Naive thymus-derived CD8-positive, alpha-beta T cell (primary cell): ENCODE measurements around the gene MRPL24. TPM values are rescaled to one million over a fixed set of nuclear protein-coding genes. Genes with fewer than 3 reads are reported as not detected.

Experiments
- polyA plus RNA-seq, 3 donors: library from polyadenylated mRNA; unstranded; fragments of 300-500 nt; fragmentation: Illumina TruSeq; gene quantifications; one replicate each; pipeline ENCODE4 v1.2.3, GENCODE V29; 2021
- total RNA-seq, 8 experiments: library from RNA in 2 of 8; stranded (reverse) in 2 of 8; gene quantifications; one replicate each; pipeline ENCODE4 v1.2.3 and lab custom pipeline; 2021 to 2026

MRPL24 gene
- total and polyA plus RNA-seq, 5 experiments from 2014 or later = 49.7 to 109 (median 98.6) TPM

Other genes with a start within 250 kb of the MRPL24 start
- 10 to 100 TPM; 69.4 to 73.2 TPM for gene MEF2D, start 240.3 kb downstream of the MRPL24 start, total RNA-seq
- gene MEF2D, start 240.3 kb downstream of the MRPL24 start, polyA plus RNA-seq = 10 to 100 TPM in 1 of 3 donors, 1 to 10 TPM in 2; 6.4 to 12.6 (median 6.7) TPM
- under 1 TPM in 1 of 2 experiments, not detected in 1; 0.08 TPM for gene IQGAP3, start 168.5 kb downstream of the MRPL24 start, total RNA-seq
- not detected for gene IQGAP3, start 168.5 kb downstream of the MRPL24 start, polyA plus RNA-seq
- 10 to 100 TPM; 41.3 to 44.3 TPM for gene TTC24, start 161.4 kb downstream of the MRPL24 start, total RNA-seq
- gene TTC24, start 161.4 kb downstream of the MRPL24 start, polyA plus RNA-seq = 1 to 10 TPM; 3.8 to 6.7 (median 6.7) TPM
- 10 to 100 TPM; 39.7 to 42.1 TPM for gene NAXE, start 149.3 kb downstream of the MRPL24 start, total RNA-seq
- 100 to 1,000 TPM in 2 of 3 donors, 10 to 100 TPM in 1; 85.6 to 124 (median 103) TPM for gene NAXE, start 149.3 kb downstream of the MRPL24 start, polyA plus RNA-seq
- 10 to 100 TPM; 44.2 to 45.1 TPM for gene GPATCH4, start 139.6 kb downstream of the MRPL24 start, total RNA-seq
- gene GPATCH4, start 139.6 kb downstream of the MRPL24 start, polyA plus RNA-seq = 10 to 100 TPM; 27.3 to 70.4 (median 42.0) TPM
- under 1 TPM; 0.39 to 0.58 TPM for gene HAPLN2, start 121.7 kb downstream of the MRPL24 start, total RNA-seq
- gene HAPLN2, start 121.7 kb downstream of the MRPL24 start, polyA plus RNA-seq = not detected
- not detected for gene BCAN, start 99.0 kb downstream of the MRPL24 start, total RNA-seq
- gene BCAN, start 99.0 kb downstream of the MRPL24 start, polyA plus RNA-seq = not detected
- not detected for gene NES, start 63.7 kb downstream of the MRPL24 start, total RNA-seq
- gene NES, start 63.7 kb downstream of the MRPL24 start, polyA plus RNA-seq = not detected
- gene CRABP2, start 35.5 kb downstream of the MRPL24 start, total RNA-seq = 1 to 10 TPM in 1 of 2 experiments, under 1 TPM in 1; 0.44 to 2.9 TPM
- gene CRABP2, start 35.5 kb downstream of the MRPL24 start, polyA plus RNA-seq = not detected
- gene METTL25B, start 12.6 kb downstream of the MRPL24 start, total RNA-seq = 10 to 100 TPM; 33.6 to 39.3 TPM
- gene METTL25B, start 12.6 kb downstream of the MRPL24 start, polyA plus RNA-seq = 1 to 10 TPM; 2.3 to 6.7 (median 5.6) TPM
- gene ISG20L2, start 12.3 kb downstream of the MRPL24 start, total RNA-seq = 10 to 100 TPM; 45.0 to 50.3 TPM
- gene ISG20L2, start 12.3 kb downstream of the MRPL24 start, polyA plus RNA-seq = 10 to 100 TPM; 20.0 to 23.4 (median 20.7) TPM
- 100 to 1,000 TPM in 1 of 2 experiments, 10 to 100 TPM in 1; 95.4 to 103 TPM for gene HDGF, start 10.6 kb upstream of the MRPL24 start, total RNA-seq
- 10 to 100 TPM; 25.0 to 50.1 (median 41.3) TPM for gene HDGF, start 10.6 kb upstream of the MRPL24 start, polyA plus RNA-seq
- gene PRCC, start 26.4 kb upstream of the MRPL24 start, total RNA-seq = 10 to 100 TPM; 59.5 to 64.0 TPM
- 10 to 100 TPM; 22.9 to 55.7 (median 39.9) TPM for gene PRCC, start 26.4 kb upstream of the MRPL24 start, polyA plus RNA-seq
- gene SH2D2A, start 75.8 kb upstream of the MRPL24 start, total RNA-seq = 10 to 100 TPM; 24.3 to 24.7 TPM
- gene SH2D2A, start 75.8 kb upstream of the MRPL24 start, polyA plus RNA-seq = 10 to 100 TPM; 23.6 to 31.5 (median 25.6) TPM
- gene INSRR, start 118.0 kb upstream of the MRPL24 start, total RNA-seq = not detected
- gene INSRR, start 118.0 kb upstream of the MRPL24 start, polyA plus RNA-seq = not detected
- not detected for gene NTRK1, start 119.8 kb upstream of the MRPL24 start, total RNA-seq
- under 1 TPM in 2 of 3 donors, not detected in 1; 0.14 to 0.25 TPM for gene NTRK1, start 119.8 kb upstream of the MRPL24 start, polyA plus RNA-seq
- gene PEAR1, start 152.6 kb upstream of the MRPL24 start, total RNA-seq = under 1 TPM in 1 of 2 experiments, not detected in 1; 0.11 TPM
- not detected for gene PEAR1, start 152.6 kb upstream of the MRPL24 start, polyA plus RNA-seq
- not detected for gene LRRC71, start 179.5 kb upstream of the MRPL24 start, total RNA-seq
- gene LRRC71, start 179.5 kb upstream of the MRPL24 start, polyA plus RNA-seq = not detected